GM19467 (cell line): ENCODE data around the gene GJB4.

Source experiments
- ATAC-seq: cut with Tn5 transposase; IDR thresholded peaks from one replicate; pipeline ENCODE4 v1.9.1; 2021; ENCODE audit warnings: mild to moderate bottlenecking, moderate library complexity; ENCODE audit not compliant: unreplicated experiment

Gene GJB4

GRCh38 chr1:34777519-34778321 is 18.2 kb downstream of the GJB4 start:
- ATAC-seq: no peak

- ATAC-seq: no peak
Observed at GRCh38 chr1:34778381-34778780, 18.8 kb downstream of the GJB4 start.

DNA sequence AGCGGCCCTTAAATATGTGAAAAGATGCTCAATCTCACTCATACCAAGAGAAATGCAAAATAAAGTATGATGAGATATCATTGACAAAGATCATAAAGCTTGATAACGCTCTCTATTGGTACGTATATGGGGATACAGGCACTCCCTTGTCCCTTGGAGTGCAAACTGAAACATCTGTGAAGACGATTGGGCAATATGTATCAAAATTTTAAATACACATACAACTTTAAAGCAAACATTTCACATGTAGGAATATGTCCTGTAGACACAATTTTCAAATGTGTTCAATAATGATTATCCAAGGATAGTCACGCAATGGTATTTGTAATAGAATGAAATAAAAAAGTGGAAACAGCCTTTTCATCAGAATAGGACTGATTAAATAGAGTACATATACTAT is 19.5 kb downstream of the GJB4 start:
- no peak for ATAC-seq

DNA sequence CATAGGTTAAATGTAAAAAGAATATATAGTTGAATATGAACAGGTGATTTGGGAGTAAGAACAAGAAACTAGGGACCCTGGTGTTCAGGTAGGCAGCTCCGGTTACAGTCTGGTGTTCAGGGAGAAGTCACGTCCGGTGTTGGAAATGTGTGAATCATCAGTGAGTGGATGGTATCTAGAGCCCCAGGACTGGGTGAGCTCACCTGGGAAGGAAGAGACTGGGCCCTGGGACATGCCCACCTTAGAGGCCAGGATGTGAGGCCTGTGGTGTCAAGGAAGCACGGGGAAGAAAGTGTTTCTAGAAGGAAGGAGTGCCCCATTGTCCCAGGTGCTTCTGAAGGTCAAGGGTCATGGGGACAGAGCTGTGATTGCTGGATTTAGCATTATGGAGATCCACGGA is 20.0 kb downstream of the GJB4 start:
- ATAC-seq: no peak

DNA sequence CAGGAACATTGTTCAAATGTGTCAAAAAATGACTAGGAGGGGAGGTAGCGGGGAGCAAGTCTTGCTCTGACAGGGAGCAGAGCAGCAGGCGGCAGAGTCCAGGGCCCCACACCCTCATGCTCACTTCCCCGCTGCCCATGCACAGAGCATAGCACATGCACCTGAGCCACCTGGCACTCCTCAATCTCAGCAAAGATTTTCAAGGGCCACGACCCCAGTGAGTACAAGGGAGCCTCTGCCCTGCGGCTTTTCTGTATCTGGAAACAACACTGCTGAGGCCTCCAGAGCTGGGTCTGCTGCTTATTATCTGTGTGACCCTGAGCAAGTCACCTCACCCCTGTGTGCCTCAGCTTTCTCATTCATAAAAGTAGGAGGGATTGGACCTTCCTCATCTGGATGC is 20.4 kb downstream of the GJB4 start:
- ATAC-seq: no peak

DNA sequence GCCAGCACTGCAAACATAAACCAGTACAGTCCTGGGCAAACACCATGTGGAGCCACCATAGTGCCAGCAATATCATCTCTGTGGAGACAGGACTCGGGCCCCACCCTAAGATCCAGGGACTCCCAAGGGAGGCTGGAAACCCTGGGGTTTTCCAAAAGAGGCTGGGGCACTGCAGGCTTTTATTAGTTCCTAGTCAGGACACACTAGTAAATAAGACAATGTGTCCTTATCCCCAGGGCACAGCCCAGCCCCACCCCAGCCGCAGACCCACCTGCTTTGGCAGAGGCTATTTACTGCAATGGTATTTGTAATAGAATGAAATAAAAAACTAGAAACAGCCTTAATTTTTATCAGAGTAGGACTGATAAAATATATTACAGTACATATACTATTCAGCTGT is 21.0 kb downstream of the GJB4 start:
- ATAC-seq: no peak

- ATAC-seq: no peak
Observed at GRCh38 chr1:34781071-34781843, 21.7 kb downstream of the GJB4 start, which contains the start of gene GJB3. Gene GJB3, plus strand, starts transcription at chr1:34781214. Its CDS starts 3,549 bp downstream, at chr1:34784763.

DNA sequence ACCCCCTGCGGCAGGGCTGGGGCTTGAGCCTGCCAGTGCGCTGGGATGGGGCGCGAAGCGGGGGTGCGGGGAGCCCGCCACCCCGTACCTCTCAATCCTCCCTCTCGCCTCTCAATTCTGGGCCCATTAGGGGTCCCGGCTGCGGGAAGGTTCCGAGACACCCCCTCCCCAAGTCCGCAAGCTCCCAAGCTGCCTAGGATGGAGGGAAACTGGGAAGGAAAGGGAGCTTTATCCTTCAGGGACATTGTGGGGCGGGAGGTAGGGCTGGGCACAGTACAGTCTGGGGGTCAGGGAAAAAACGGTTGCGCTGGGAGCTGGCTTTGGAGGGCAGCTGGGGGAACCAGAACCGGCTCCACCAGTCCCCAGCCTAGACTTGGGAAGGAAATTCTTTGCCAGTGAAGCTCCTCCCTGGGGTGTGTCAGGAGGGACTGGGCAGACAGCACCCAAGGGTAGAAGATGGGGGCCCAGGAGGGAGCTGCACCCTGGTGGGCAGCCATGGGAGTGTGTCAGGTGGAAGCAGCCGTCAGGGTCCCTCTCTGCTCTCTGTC is 22.4 kb downstream of the GJB4 start:
- ATAC-seq: no peak

GRCh38 chr1:34784751-34785221 is 25.2 kb downstream of the GJB4 start:
- no peak for ATAC-seq

DNA sequence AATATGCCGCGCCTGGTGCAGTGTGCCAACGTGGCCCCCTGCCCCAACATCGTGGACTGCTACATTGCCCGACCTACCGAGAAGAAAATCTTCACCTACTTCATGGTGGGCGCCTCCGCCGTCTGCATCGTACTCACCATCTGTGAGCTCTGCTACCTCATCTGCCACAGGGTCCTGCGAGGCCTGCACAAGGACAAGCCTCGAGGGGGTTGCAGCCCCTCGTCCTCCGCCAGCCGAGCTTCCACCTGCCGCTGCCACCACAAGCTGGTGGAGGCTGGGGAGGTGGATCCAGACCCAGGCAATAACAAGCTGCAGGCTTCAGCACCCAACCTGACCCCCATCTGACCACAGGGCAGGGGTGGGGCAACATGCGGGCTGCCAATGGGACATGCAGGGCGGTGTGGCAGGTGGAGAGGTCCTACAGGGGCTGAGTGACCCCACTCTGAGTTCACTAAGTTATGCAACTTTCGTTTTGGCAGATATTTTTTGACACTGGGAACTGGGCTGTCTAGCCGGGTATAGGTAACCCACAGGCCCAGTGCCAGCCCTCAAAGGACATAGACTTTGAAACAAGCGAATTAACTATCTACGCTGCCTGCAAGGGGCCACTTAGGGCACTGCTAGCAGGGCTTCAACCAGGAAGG is 25.8 kb downstream of the GJB4 start:
- ATAC-seq: no peak

DNA sequence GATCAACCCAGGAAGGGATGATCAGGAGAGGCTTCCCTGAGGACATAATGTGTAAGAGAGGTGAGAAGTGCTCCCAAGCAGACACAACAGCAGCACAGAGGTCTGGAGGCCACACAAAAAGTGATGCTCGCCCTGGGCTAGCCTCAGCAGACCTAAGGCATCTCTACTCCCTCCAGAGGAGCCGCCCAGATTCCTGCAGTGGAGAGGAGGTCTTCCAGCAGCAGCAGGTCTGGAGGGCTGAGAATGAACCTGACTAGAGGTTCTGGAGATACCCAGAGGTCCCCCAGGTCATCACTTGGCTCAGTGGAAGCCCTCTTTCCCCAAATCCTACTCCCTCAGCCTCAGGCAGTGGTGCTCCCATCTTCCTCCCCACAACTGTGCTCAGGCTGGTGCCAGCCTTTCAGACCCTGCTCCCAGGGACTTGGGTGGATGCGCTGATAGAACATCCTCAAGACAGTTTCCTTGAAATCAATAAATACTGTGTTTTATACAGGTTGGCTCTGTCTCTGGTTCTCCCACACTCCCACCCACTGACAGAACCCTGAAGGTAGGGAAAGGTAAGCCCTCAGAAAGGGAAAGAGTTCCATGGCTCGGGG is 26.4 kb downstream of the GJB4 start:
- no peak for ATAC-seq

GRCh38 chr1:34786521-34787325 is 27.2 kb downstream of the GJB4 start:
- ATAC-seq: no peak

- no peak for ATAC-seq
Observed at GRCh38 chr1:34787461-34788420, 28.2 kb downstream of the GJB4 start.

- no peak for ATAC-seq
Observed at GRCh38 chr1:34790985-34791384, 31.4 kb downstream of the GJB4 start.

DNA sequence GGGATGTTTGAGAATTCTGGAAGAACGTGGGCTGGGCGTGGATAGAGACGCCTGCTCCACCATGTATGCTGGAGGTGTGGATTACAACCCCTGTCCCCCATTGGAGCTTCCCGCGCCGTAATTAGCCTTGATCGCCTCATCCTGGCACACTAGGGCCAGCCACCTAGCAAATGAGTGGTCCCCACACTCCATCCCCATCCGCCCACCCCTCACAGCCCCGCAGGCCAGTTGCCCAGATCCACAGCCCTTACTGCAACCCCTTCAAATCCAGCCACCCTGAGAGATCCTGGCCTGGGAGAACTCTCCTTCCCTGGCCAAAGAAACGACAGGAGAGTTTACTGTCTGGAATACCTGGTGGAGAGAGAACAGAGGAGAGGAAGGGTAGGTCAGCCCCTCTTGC is 32.9 kb downstream of the GJB4 start:
- ATAC-seq: no peak

DNA sequence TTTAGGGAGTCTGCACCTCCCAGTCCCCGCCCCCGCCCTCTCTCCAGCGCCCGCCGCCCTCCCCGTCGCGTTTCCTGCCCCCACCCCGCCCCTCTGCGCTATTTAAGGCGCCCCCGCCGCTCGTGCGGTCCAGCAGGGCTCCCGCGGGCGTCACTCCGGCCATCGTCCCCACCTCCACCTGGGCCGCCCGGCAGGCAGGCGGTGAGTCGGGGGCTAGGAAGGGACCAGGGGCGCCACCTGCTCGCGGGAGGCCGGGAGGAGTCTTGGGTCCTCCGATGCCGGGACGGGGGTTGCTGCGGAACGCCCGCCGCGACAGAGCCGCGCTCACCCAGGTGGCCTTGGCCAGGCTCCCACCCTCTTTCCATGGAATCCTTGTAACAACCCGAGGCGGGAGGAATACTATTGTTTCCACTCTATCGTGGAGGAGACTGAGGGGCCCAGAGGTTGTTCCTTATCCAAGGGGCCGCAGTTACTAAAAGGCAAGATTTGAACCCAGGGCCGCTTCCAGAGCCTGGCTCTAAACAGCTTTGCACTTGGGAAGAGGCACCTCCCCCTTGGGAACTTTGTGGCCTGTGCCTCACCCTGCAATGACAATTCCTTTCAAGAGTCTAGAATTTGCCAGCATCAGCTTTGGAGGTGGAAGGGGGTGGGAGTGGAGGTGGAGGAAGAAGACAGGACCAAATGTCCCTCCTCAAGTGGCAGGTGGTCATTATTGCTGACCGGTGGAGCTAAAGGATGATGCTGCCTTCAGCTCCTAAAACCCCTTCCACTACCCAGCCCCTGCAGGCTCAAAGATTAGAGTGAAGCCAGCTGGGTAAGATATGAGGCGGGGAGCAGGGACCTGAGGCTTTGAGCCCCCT is 33.6 kb downstream of the GJB4 start, which contains the start of gene GJA4:
Gene GJA4, plus strand, starts transcription at position 132 of the 860 bp plus-strand sequence. CDS start 1,215 bp downstream, outside the sequence.
- ATAC-seq: no peak

DNA sequence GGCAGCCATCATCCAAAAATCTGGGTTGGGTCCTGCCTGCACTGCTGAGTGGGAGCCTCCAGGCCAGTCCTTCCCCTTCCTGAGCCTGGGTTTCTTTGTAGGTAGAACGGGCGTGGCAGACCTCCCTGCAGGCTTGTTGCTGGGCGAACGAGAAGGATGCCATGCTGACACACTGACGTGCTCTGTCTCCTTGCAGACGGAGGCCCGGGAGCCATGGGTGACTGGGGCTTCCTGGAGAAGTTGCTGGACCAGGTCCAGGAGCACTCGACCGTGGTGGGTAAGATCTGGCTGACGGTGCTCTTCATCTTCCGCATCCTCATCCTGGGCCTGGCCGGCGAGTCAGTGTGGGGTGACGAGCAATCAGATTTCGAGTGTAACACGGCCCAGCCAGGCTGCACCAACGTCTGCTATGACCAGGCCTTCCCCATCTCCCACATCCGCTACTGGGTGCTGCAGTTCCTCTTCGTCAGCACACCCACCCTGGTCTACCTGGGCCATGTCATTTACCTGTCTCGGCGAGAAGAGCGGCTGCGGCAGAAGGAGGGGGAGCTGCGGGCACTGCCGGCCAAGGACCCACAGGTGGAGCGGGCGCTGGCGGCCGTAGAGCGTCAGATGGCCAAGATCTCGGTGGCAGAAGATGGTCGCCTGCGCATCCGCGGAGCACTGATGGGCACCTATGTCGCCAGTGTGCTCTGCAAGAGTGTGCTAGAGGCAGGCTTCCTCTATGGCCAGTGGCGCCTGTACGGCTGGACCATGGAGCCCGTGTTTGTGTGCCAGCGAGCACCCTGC is 34.7 kb downstream of the GJB4 start:
- ATAC-seq: no peak
